BLaER1 (cell line): ENCODE data around the gene DNAJC5G.
"Not testable (repeated sequence)": the region's sequence is repeated elsewhere in the genome, so short reads cannot be mapped to it uniquely, and the experiment has no call there.

Experiments
- H3K27ac ChIP-seq: shearing (Covaris generic); formaldehyde crosslinking; 2 replicates; pipeline ENCODE4 v1.8.1; 2022
- H3K27me3 ChIP-seq: shearing (Covaris generic); formaldehyde crosslinking; 2 replicates; pipeline ENCODE4 v1.8.1; 2022
- H3K36me3 ChIP-seq: shearing (Covaris generic); formaldehyde crosslinking; 2 replicates; pipeline ENCODE4 v1.8.1; 2022
- H3K4me1 ChIP-seq: shearing (Covaris generic); formaldehyde crosslinking; 2 replicates; pipeline ENCODE4 v1.8.1; 2022
- H3K4me2 ChIP-seq: shearing (Covaris generic); formaldehyde crosslinking; 2 replicates; pipeline ENCODE4 v1.8.1; 2022
- H3K4me3 ChIP-seq: shearing (Covaris generic); formaldehyde crosslinking; 2 replicates; pipeline ENCODE4 v1.8.1; 2022
- H3K9ac ChIP-seq: shearing (Covaris generic); formaldehyde crosslinking; 2 replicates; pipeline ENCODE4 v1.8.1; 2022
- H3K9me3 ChIP-seq: shearing (Covaris generic); formaldehyde crosslinking; 2 replicates; pipeline ENCODE4 v1.8.1; 2022
- H4K20me1 ChIP-seq: shearing (Covaris generic); formaldehyde crosslinking; 2 replicates; pipeline ENCODE4 v1.8.1; 2022
- Cebpa-rat ChIP-seq: shearing (Covaris generic); IDR thresholded peaks from 2 replicates; pipeline ENCODE4 v1.8.1; 2022

Gene DNAJC5G

DNA sequence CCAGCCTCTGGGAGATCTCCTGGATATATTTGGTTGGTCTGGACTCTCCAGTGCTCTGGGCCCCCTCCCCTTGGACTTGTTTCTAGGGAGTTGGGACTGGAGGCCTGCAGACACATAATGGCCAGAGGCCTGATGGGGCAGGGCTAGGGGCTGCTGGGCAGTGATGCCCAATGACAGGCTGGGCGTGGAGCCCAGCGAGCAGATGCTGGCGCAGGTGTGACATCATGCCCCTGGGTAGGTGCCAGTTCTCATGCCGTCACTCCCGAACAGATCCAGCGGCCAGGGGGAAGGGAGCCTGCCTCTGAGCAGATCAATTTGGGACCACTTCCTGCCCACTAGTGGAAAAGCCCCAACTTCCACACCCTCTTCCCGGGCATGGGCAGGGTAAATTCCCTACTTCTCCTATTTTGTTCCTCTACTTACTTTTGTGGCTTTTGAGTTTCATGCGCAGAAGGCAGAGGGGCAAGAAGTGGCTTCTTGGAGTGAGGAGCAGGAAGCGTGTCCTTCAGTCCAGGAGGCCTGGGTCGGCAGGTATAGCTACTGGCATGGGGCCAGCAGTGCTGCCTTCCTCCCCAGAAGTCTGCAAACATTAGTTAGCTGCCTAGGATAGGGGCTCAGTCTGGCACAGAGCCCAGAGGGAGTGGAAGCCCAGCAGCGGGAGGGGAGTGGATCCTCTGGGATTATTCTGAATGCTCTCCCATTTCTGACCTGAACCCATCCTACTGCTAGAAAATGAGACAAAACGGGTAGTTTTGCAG, 41.6 kb downstream of the DNAJC5G start:
- Histone ChIP-seq H3K9me3 (no peaks in the 10 kb centered on the region), H3K4me1 (peaks cover 14% of the 10 kb centered on the region), H3K4me3 (no peak overlapping the region), H4K20me1 (peaks cover 12% of the 10 kb centered on the region; the same call in 1 of the 2 replicates), H3K27ac (no peak overlapping the region), H3K36me3 (peaks cover 59% of the 10 kb centered on the region), H3K4me2 (no peak overlapping the region), H3K9ac (no peak overlapping the region), H3K27me3 (no peaks in the 10 kb centered on the region)
- no peak for TF ChIP-seq Cebpa-rat

DNA sequence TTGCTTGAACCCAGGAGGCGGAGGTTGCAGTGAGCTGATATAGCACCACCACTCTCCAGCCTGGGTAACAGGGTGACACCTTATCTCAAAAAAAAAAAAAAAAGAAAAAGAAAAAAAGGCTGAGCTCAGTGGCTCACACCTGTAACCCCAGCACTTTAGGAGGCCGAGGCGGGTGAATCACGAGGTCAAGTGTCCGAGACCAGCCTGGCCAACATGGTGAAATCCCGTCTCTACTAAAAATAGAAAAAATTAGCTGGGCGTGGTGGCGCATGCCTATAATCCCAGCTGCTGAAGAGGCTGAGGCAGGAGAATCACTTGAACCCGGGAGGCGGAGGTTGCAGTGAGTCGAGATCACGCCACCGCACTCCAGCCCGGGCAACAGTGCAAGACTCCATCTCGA, 44.6 kb downstream of the DNAJC5G start:
- H3K27me3 ChIP-seq, H3K9me3 ChIP-seq, H3K4me2 ChIP-seq, H3K27ac ChIP-seq, H3K9ac ChIP-seq, H3K4me3 ChIP-seq: not testable (repeated sequence)
- H3K4me1 ChIP-seq: peaks cover 33% of the 10 kb centered on the region
- peaks cover 39% of the 10 kb centered on the region for H3K36me3 ChIP-seq
- H4K20me1 ChIP-seq: 0 out of 2 replicates have a peak, but pooled peaks cover 12% of the 10 kb centered on the region

DNA sequence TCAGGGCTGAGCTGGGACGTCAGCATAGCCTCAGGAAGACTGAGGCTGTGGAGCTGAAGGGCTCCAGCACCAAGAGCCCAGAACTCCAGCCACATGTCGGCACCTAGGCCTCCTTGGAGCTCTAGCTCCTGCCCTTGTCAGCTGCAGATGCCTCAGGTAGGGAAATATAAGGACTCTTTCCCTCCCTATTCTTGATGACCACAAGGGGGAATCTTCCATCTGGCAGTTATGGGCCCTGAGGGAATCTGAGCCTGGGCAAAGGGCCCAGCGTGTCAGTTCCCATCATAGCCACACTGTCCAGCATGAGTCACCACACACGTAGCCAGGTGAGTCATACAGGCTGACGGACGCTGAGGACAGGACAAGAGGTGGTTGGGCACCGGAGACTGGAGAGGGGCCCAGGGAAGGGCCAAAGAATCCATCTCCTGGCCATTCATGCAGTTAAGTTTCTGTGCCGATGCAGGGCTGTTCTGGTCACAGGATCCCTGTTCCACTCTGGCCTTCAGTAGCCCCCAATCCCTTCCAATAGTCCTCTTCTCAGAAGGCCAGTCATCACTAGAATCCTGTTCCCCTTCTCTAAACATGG, 45.8 kb downstream of the DNAJC5G start:
- Histone ChIP-seq H3K4me2 (peak overlapping the region; percentile 97), H3K27ac (no peak overlapping the region)

DNA sequence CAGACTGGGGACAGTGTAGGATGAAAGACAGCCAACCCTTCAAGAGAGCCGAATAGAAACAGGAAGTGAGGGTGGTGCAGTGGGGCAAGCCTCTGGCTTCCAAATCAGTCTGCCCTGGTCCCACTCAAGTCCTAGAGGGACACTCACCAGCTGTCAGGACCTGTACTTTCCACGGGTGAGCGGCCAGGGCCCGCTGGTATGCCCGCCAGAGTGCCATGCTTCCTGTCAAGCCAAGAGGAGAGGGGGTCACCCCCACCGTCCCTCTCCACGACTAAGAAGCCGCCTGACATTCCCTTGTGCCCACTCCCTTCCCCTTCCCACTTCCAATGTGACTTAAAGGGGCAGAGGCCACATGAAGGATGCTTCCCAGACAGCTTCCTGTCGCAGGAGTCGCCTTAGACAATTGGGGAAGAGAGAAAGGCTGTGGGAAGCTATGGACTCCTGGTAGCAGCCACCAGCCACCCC, 47.1 kb downstream of the DNAJC5G start:
- H3K27me3 ChIP-seq: no peaks in the 10 kb centered on the region
- H3K27ac ChIP-seq: peak overlapping the region; percentile 93
- no peak for TF ChIP-seq Cebpa-rat
- 0 out of 2 replicates have a peak, but pooled peaks cover 2% of the 10 kb centered on the region for H4K20me1 ChIP-seq
- peak overlapping the region; percentile 94 for H3K9ac ChIP-seq
- peak overlapping the region; percentile 87 for H3K4me3 ChIP-seq
- H3K4me1 ChIP-seq: peaks cover 33% of the 10 kb centered on the region
- H3K4me2 ChIP-seq: peak overlapping the region; percentile 97
- peaks cover 37% of the 10 kb centered on the region for H3K36me3 ChIP-seq
- H3K9me3 ChIP-seq: no peaks in the 10 kb centered on the region

More for the DNA sequence above, 45.8 kb downstream of the DNAJC5G start:
- Histone ChIP-seq H3K36me3 (peaks cover 37% of the 10 kb centered on the region), H4K20me1 (0 out of 2 replicates have a peak, but pooled peaks cover 12% of the 10 kb centered on the region), H3K4me3 (no peak overlapping the region), H3K27me3 (no peaks in the 10 kb centered on the region), H3K9me3 (no peaks in the 10 kb centered on the region), H3K9ac (no peak overlapping the region), H3K4me1 (peaks cover 33% of the 10 kb centered on the region)
- no peak for TF ChIP-seq Cebpa-rat

DNA sequence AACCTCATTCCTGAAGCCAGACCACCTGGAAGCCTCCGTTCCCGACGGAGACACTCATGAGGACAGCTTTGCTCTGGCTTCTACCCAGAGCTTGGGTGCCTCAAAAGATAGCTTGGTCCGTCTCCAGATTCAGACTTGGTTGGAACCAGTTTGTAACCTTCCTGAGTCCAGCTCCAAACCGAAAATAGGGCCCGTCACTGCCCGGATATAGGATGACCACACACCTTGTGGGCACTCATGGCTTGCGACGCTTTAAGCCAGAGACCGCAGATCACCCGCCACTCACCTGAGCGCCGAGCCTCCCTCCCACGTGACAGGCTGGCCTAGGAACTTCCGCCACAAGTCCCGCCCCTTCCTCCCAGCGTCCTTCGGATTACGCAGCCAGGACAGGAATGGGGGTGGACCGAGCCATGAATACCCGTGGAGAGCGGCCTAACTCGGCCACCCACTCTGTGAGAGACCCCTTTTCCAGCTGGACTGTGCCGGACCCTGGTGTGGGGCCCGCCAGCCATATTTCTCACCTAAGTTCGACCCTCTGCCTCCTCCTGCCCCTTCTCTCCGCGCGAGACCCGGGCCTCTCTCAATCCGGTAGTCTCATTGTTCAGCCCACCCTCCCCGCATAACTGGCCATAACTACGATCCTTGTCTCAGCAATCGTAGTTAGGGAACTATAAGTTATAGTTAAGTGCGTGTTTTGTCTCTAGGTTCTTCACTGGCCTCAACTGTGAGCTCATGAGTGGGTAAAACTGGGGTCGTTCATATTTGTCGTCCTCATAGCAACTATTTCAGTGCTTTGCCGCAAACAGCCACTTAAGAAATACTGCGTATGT, 47.7 kb downstream of the DNAJC5G start, which contains the start of gene MPV17:
MPV17 (minus strand) TSS at position 332 of the 830 bp plus-strand sequence. CDS start 580 bp downstream, outside the sequence.
- Histone ChIP-seq H3K36me3 (peaks cover 41% of the 10 kb centered on the region), H3K9ac (peak within 1 kb of the TSS; percentile 94), H3K27ac (peak within 1 kb of the TSS; percentile 93), H4K20me1 (no peaks in the 10 kb centered on the region), H3K9me3 (no peaks in the 10 kb centered on the region), H3K27me3 (no peaks in the 10 kb centered on the region), H3K4me2 (peak within 1 kb of the TSS; percentile 97), H3K4me1 (peaks cover 33% of the 10 kb centered on the region), H3K4me3 (peak within 1 kb of the TSS; percentile 87)
- no peak for TF ChIP-seq Cebpa-rat

DNA sequence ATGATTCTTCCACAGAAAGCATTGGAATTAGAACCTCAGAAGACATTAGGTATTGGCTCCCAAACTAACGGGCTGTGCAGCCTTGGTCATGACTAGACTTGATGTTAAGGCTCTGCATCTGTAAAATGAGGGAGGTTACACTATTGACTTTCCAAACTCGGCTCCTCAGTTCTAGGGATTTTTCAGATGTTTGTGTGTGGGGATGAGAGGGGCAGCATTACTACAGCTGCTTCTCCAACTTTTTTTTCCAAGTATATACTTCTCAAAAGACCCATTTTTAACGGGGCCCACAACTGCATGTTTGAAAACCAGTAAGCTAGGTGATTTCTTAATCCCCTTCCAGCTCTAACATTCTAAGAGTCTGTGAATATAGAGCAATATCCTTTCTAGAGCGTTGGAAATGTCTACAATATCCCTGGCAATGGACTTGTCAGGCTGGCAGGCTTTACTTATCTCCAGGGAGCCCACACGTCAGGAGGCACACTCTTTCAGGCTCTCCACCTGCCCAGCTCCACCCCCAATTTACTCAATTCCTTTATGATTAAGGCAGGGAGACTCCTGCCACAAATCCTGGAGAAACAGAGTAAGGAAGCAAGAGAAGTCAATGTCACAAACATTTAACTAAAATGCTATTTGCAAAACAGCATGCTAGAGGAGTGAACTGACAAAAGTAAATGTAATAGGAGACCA, 48.5 kb downstream of the DNAJC5G start:
- Histone ChIP-seq H3K27me3 (no peaks in the 10 kb centered on the region), H4K20me1 (no peaks in the 10 kb centered on the region), H3K4me3 (peak overlapping the region; percentile 87), H3K27ac (peak overlapping the region; percentile 93), H3K4me2 (peak overlapping the region; percentile 97), H3K9ac (peak overlapping the region; percentile 94), H3K36me3 (peaks cover 42% of the 10 kb centered on the region), H3K9me3 (no peaks in the 10 kb centered on the region), H3K4me1 (peaks cover 33% of the 10 kb centered on the region)
- TF ChIP-seq Cebpa-rat: no peak

DNA sequence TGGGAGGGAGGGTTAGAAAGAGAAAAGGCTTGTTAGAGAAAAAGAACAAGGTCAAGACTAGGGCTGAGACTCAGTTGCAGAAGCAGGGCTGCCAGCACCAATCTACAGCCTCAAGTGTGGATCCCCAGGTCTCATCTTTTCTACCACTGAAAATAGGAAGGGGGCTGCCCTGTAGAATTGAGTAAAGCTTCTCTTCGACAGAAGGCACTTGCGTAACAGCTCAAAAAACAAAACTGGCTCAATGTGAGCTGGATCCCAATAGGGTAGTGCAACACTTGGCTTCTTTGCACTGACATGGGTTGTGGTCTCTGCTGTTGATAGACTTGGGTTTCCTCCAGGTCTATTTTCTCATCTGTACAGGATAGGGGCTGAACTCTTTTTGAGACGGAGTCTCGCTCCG, 49.5 kb downstream of the DNAJC5G start:
- no peak overlapping the region for H3K27ac ChIP-seq
- no peak overlapping the region for H3K4me2 ChIP-seq
- no peaks in the 10 kb centered on the region for H4K20me1 ChIP-seq
- H3K4me1 ChIP-seq: peaks cover 33% of the 10 kb centered on the region
- no peaks in the 10 kb centered on the region for H3K27me3 ChIP-seq
- TF ChIP-seq Cebpa-rat: no peak
- peaks cover 48% of the 10 kb centered on the region for H3K36me3 ChIP-seq
- H3K4me3 ChIP-seq: no peak overlapping the region
- no peak overlapping the region for H3K9ac ChIP-seq
- H3K9me3 ChIP-seq: no peaks in the 10 kb centered on the region
